GM12878 (cell line): ENCODE measurements around the gene PHEX. TPM values are rescaled to one million over a fixed set of nuclear protein-coding genes. Genes with fewer than 3 reads are reported as not detected.

Experiments
- ATAC-seq: fragments of 200-7000 bp; cut with Tn5 transposase; 3 replicates; pipeline ENCODE4 v1.9.1; 2020; ENCODE audit warnings: mild to moderate bottlenecking, moderate library complexity
- BruUV-seq: library from RNA; stranded (reverse); fragments of 400-500 nt; replicated peaks from 2 replicates; lab custom pipeline; 2021; lab: Mats Ljungman, UMichigan
- CTCF ChIA-PET: fragments of 300-600 bp; sonication (Branson Sonifier 250); formaldehyde crosslinking; extraction: SDS; loops from one replicate; lab custom pipeline; 2021; ENCODE audit warnings: inconsistent platforms; lab: Yijun Ruan, JAX
- POLR2A ChIA-PET: fragments of 350-600 bp; formaldehyde crosslinking; extraction: SDS; loops from one replicate; lab custom pipeline; 2021; ENCODE audit warnings: inconsistent platforms; lab: Charles Lee
- RAD21 ChIA-PET: fragments of 300-600 bp; sonication (Branson Sonifier 250); formaldehyde crosslinking; loops from one replicate; lab custom pipeline; 2023; ENCODE audit warnings: antibody characterized with exemption; ENCODE audit not compliant: unreplicated experiment; lab: Charles Lee
- SMC1A ChIA-PET: fragments of 300-600 bp; sonication (Branson Sonifier 250); formaldehyde crosslinking; loops from one replicate; lab custom pipeline; 2023; ENCODE audit not compliant: unreplicated experiment, uncharacterized antibody; lab: Charles Lee
- DNase-seq: peaks from one replicate; pipeline ENCODE4 v3.0.0-alpha.2; 2011; ENCODE audit warnings: low read depth, low spot score
- FAIRE-seq: peaks from 3 replicates; lab custom pipeline; 2011; peaks lifted over from hg19 to GRCh38; lab: Jason Lieb, UNC
- H2AFZ ChIP-seq: 2 replicates; pipeline ENCODE4 v1.6.0; 2011; ENCODE audit warnings: low read depth, low read length, control low read depth; ENCODE audit not compliant: control insufficient read depth
- H3K27ac ChIP-seq: 2 replicates; pipeline ENCODE4 v1.5.1; 2011; ENCODE audit warnings: control low read depth; ENCODE audit not compliant: control insufficient read depth, insufficient read depth
- H3K27me3 ChIP-seq, 2 experiments: replicated peaks in 1 of 2; 2 replicates each; pipeline versions ENCODE4 v1.6.0 to v1.6.1; 2011; ENCODE audit warnings: low read length in 1 of 2; ENCODE audit not compliant: control insufficient read depth in 2 of 2, insufficient read depth in 2 of 2
- H3K36me3 ChIP-seq, 2 experiments: 2 replicates each; pipeline ENCODE4 v1.5.1; 2011; ENCODE audit warnings: low read length in 1 of 2; ENCODE audit not compliant: control insufficient read depth in 2 of 2, insufficient read depth in 2 of 2
- H3K4me1 ChIP-seq: 2 replicates; pipeline ENCODE4 v1.6.1; 2011; ENCODE audit warnings: mild to moderate bottlenecking, low read length, moderate library complexity, mixed read lengths; ENCODE audit not compliant: control insufficient read depth, insufficient read depth
- H3K4me2 ChIP-seq: 2 replicates; pipeline ENCODE4 v1.6.0; 2011; ENCODE audit warnings: control low read depth; ENCODE audit not compliant: control insufficient read depth, insufficient read depth
- H3K4me3 ChIP-seq: fragments of 200-600 bp; sonication (generic); 2 replicates; pipeline ENCODE4 v1.5.1; 2016
- H3K79me2 ChIP-seq: 2 replicates; pipeline ENCODE4 v1.6.0; 2011; ENCODE audit warnings: low read length; ENCODE audit not compliant: control insufficient read depth, insufficient read depth
- H3K9ac ChIP-seq: 2 replicates; pipeline ENCODE4 v1.8.0; 2011; ENCODE audit warnings: low read length, control low read depth, mixed read lengths; ENCODE audit not compliant: control insufficient read depth, insufficient read depth
- H3K9me3 ChIP-seq: replicated peaks from 3 replicates; pipeline ENCODE4 v1.5.1; 2011; ENCODE audit warnings: mild to moderate bottlenecking, low read length; ENCODE audit not compliant: control insufficient read depth, insufficient read depth
- H4K20me1 ChIP-seq: 2 replicates; pipeline ENCODE4 v1.6.0; 2011; ENCODE audit not compliant: control insufficient read depth, insufficient read depth
- ATF3 ChIP-seq: IDR thresholded peaks from 2 replicates; pipeline ENCODE4 v1.6.1; 2011; ENCODE audit warnings: low read depth, mild to moderate bottlenecking, low read length, moderate library complexity, borderline replicate concordance; ENCODE audit errors: extremely low read depth
- FOXM1 ChIP-seq: IDR thresholded peaks from 2 replicates; pipeline ENCODE4 v1.6.1; 2012; ENCODE audit warnings: low read depth, mild to moderate bottlenecking, inconsistent platforms, low read length, moderate library complexity
- GATAD2B ChIP-seq: fragments of 450-650 bp; conservative IDR thresholded peaks from 2 replicates; pipeline ENCODE4 v1.6.1; 2017; ENCODE audit warnings: low read depth, mild to moderate bottlenecking, moderate library complexity
- IKZF2 ChIP-seq, 2 experiments: fragments of 450-650 bp; IDR thresholded peaks; 2 replicates each; pipeline ENCODE4 v1.6.1; 2017; ENCODE audit warnings: mild to moderate bottlenecking in 2 of 2, moderate library complexity in 2 of 2
- KAT2A ChIP-seq: conservative IDR thresholded peaks from 2 replicates; pipeline ENCODE4 v1.6.1; 2011; ENCODE audit warnings: low read depth, low read length; ENCODE audit not compliant: control insufficient read depth
- MEF2A ChIP-seq: IDR thresholded peaks from 2 replicates; pipeline ENCODE4 v1.6.1; 2011; ENCODE audit warnings: low read depth, mild to moderate bottlenecking, low read length, moderate library complexity; ENCODE audit not compliant: insufficient read depth
- MLLT1 ChIP-seq: fragments of 450-650 bp; IDR thresholded peaks from 2 replicates; pipeline ENCODE4 v1.6.1; 2016; ENCODE audit warnings: mild to moderate bottlenecking
- MTA3 ChIP-seq: IDR thresholded peaks from 2 replicates; pipeline ENCODE4 v1.6.1; 2012; ENCODE audit warnings: low read length, inconsistent platforms, borderline replicate concordance
- MYB ChIP-seq: fragments of 150-350 bp; IDR thresholded peaks from 2 replicates; pipeline ENCODE4 v1.6.1; 2014; ENCODE audit warnings: mild to moderate bottlenecking, low read depth, low read length, borderline replicate concordance
- NKRF ChIP-seq: fragments of 450-650 bp; conservative IDR thresholded peaks from 2 replicates; pipeline ENCODE4 v1.6.1; 2017; ENCODE audit warnings: mild to moderate bottlenecking, moderate library complexity
- PBX3 ChIP-seq: IDR thresholded peaks from 2 replicates; pipeline ENCODE4 v1.6.1; 2011; ENCODE audit warnings: mild to moderate bottlenecking, low read depth, low read length, moderate library complexity; ENCODE audit not compliant: insufficient replicate concordance
- RFX5 ChIP-seq: IDR thresholded peaks from 2 replicates; pipeline ENCODE4 v1.6.1; 2011; ENCODE audit warnings: low read depth, low read length, improper control_type of control experiment
- TBL1XR1 ChIP-seq: IDR thresholded peaks from 2 replicates; pipeline ENCODE4 v1.6.1; 2012; ENCODE audit warnings: low read depth, low read length, improper control_type of control experiment
- ZZZ3 ChIP-seq: IDR thresholded peaks from 2 replicates; pipeline ENCODE4 v1.6.1; 2011; ENCODE audit warnings: low read depth; ENCODE audit not compliant: control insufficient read depth, insufficient read length
- WGBS: methylation state at CpG from one replicate; pipeline ENCODE4 v1.1.6; 2016; ENCODE audit warnings: low lambda C conversion rate; ENCODE audit not compliant: insufficient replicate concordance, insufficient coverage; ENCODE audit errors: missing lambda C conversion rate; 5-methylcytosine and 5-hydroxymethylcytosine counted together
- in situ Hi-C: fragments of 300-500 bp; cut with MboI; formaldehyde crosslinking; loops from 9 replicates; pipeline ENCODE4 v1.14.3; 2018; ENCODE audit warnings: mixed read lengths
- intact Hi-C: fragments of 100-400 bp; cut with micrococcal nuclease; formaldehyde crosslinking; loops from one replicate; pipeline ENCODE4 v1.14.2; 2022; ENCODE audit not compliant: unreplicated experiment
- polyA plus RNA-seq, 11 experiments: library from polyadenylated mRNA; depleted of rRNA in 4 of 11; unstranded in 6 of 11; stranded (reverse) in 5 of 11; fragments of >200 nt; fragmentation: Nextera tagmentation in 4 of 11; fragmentation: Illumina TruSeq in 1 of 11; extraction: Ambion mirVana in 4 of 11; extraction: Trizol in 1 of 11; gene quantifications; 1 replicate in 1 of 11; 2 replicates in 10 of 11; pipeline versions ENCODE4 v1.2.1 to v1.2.3, GENCODE V29; 2011 to 2016; ENCODE audit warnings: inconsistent platforms in 2 of 11, missing spikeins in 2 of 11, low read depth in 1 of 11
- total RNA-seq, 4 experiments: library from RNA; depleted of rRNA in 3 of 4; stranded (reverse); fragments of >200 nt in 3 of 4; fragmentation: Illumina TruSeq in 1 of 4; extraction: Trizol in 1 of 4; gene quantifications; 2 replicates each; pipeline versions ENCODE4 v1.2.1 to v1.2.3, GENCODE V29; 2013 to 2021

The PHEX gene
- total and polyA plus RNA-seq, 10 of the 15 experiments (the other 5 are each of a cell fraction or from before 2014, with no cell fraction given): 0.12 to 97.2 (median 0.55) TPM

GRCh38 chrX:22037911-22038537, 5.9 kb downstream of the PHEX start:
- no peak for TF ChIP-seq MTA3
- TF ChIP-seq PBX3: no peak
- TF ChIP-seq MLLT1: no peak
- no peak for TF ChIP-seq KAT2A
- TF ChIP-seq NKRF: no peak
- no peak for TF ChIP-seq FOXM1
- TF ChIP-seq ZZZ3: no peak
- no peak for TF ChIP-seq TBL1XR1
- TF ChIP-seq RFX5: no peak
- TF ChIP-seq ATF3: no peak
- no peak for TF ChIP-seq MYB
- TF ChIP-seq IKZF2 (IDR thresholded peaks at IDR 0.05): no peak
- TF ChIP-seq MEF2A: no peak
- TF ChIP-seq GATAD2B: no peak
- SMC1A ChIA-PET: interaction anchor here (0.7 to 4.7 kb wide), 13 partner anchors 8 to 155 kb away, joined by 3 to 50 read pairs (median 4); no protein-coding TSS in a partner anchor
- Histone ChIP-seq H3K9me3 (no peaks in the 10 kb centered on the region), H2AFZ (no peak overlapping the region), H3K36me3 (no peaks in the 10 kb centered on the region), H4K20me1 (no peaks in the 10 kb centered on the region), H3K27ac (no peak overlapping the region), H3K4me1 (no peaks in the 10 kb centered on the region), H3K9ac (no peak overlapping the region), H3K27me3 (no peaks in the 10 kb centered on the region), H3K79me2 (no peaks in the 10 kb centered on the region), H3K4me2 (no peak overlapping the region), H3K4me3 (no peak overlapping the region)
- intact Hi-C loops: no loop called here
- DNase-seq (no peak), ATAC-seq (peak; percentile 26), FAIRE-seq (no peak)
- BruUV-seq: no TSS peak
- RAD21 ChIA-PET: interaction anchor here (0.6 to 5.1 kb wide), 7 partner anchors 8 to 156 kb away, joined by 3 to 51 read pairs (median 5); no protein-coding TSS in a partner anchor
- CTCF ChIA-PET: interaction anchor here (0.8 to 2.3 kb wide), 8 partner anchors 11 to 72 kb away, joined by 3 to 6 read pairs (median 4); no protein-coding TSS in a partner anchor
- POLR2A ChIA-PET: interaction anchor here (0.8 to 1.2 kb wide), 2 partner anchors 25 to 48 kb away, joined by 3 to 4 read pairs; no protein-coding TSS in a partner anchor
- 69% methylated on average over 13 of the region's 13 CpGs for whole genome bisulfite sequencing
- in situ Hi-C loops: no loop called here
